GM23248 (cell line): ENCODE measurements around the gene PTCH2. TPM values are rescaled to one million over a fixed set of nuclear protein-coding genes. Genes with fewer than 3 reads are reported as not detected.
"Not testable (repeated sequence)": the region's sequence is repeated elsewhere in the genome, so short reads cannot be mapped to it uniquely, and the experiment has no call there.

Experiments
- DNase-seq: peaks from one replicate; pipeline ENCODE4 v3.0.0-alpha.2; 2015
- H2AFZ ChIP-seq: fragments of 200-600 bp; sonication (generic); 2 replicates; pipeline ENCODE4 v1.6.1; 2016; ENCODE audit warnings: antibody characterized with exemption
- H3F3A ChIP-seq: fragments of 200-600 bp; sonication (generic); 2 replicates; pipeline ENCODE4 v1.6.1; 2016; ENCODE audit warnings: mild to moderate bottlenecking, antibody characterized with exemption, mixed run types; ENCODE audit not compliant: insufficient read depth
- H3K27ac ChIP-seq: fragments of 200-600 bp; sonication (generic); 2 replicates; pipeline ENCODE4 v1.5.1; 2016; ENCODE audit warnings: mild to moderate bottlenecking
- H3K27me3 ChIP-seq: fragments of 200-600 bp; sonication (generic); replicated peaks from 2 replicates; pipeline ENCODE4 v1.6.1; 2016; ENCODE audit warnings: mild to moderate bottlenecking; ENCODE audit not compliant: insufficient read depth
- H3K36me3 ChIP-seq: fragments of 200-600 bp; sonication (generic); 2 replicates; pipeline ENCODE4 v1.6.1; 2016; ENCODE audit warnings: low read depth, mild to moderate bottlenecking
- H3K4me1 ChIP-seq: fragments of 200-600 bp; sonication (generic); 2 replicates; pipeline ENCODE4 v1.6.1; 2016; ENCODE audit warnings: mild to moderate bottlenecking; ENCODE audit not compliant: insufficient read depth
- H3K4me2 ChIP-seq: fragments of 200-600 bp; sonication (generic); one replicate; pipeline ENCODE4 v1.6.1; 2016; ENCODE audit warnings: mild to moderate bottlenecking; ENCODE audit not compliant: unreplicated experiment
- H3K4me3 ChIP-seq: fragments of 200-600 bp; sonication (generic); 2 replicates; pipeline ENCODE4 v1.5.1; 2016; ENCODE audit warnings: mild to moderate bottlenecking
- H3K79me2 ChIP-seq: fragments of 200-600 bp; sonication (generic); 2 replicates; pipeline ENCODE4 v1.6.1; 2016; ENCODE audit warnings: mild to moderate bottlenecking; ENCODE audit not compliant: insufficient read depth
- H3K9ac ChIP-seq: fragments of 200-600 bp; sonication (generic); 2 replicates; pipeline ENCODE4 v1.6.1; 2016; ENCODE audit warnings: mild to moderate bottlenecking
- H3K9me2 ChIP-seq: fragments of 200-600 bp; sonication (generic); 2 replicates; pipeline ENCODE4 v1.6.1; 2016; ENCODE audit warnings: mixed run types, mild to moderate bottlenecking, moderate library complexity; ENCODE audit not compliant: insufficient read depth
- H3K9me3 ChIP-seq: fragments of 200-600 bp; sonication (generic); one replicate; pipeline ENCODE4 v1.6.1; 2017; ENCODE audit warnings: low read depth
- H4K20me1 ChIP-seq: fragments of 200-600 bp; sonication (generic); 2 replicates; pipeline ENCODE4 v1.6.0; 2016; ENCODE audit not compliant: insufficient read depth
- EZH2 ChIP-seq: fragments of 200-600 bp; sonication (generic); IDR thresholded peaks from 2 replicates; pipeline ENCODE4 v1.6.1; 2018; ENCODE audit warnings: antibody characterized with exemption, mild to moderate bottlenecking; ENCODE audit not compliant: insufficient read depth, poor library complexity, severe bottlenecking
- EZH2phosphoT487 ChIP-seq: fragments of 200-600 bp; sonication (generic); IDR thresholded peaks from 2 replicates; pipeline ENCODE4 v1.6.1; 2018; ENCODE audit warnings: antibody characterized with exemption, moderate library complexity, mild to moderate bottlenecking, low read depth; ENCODE audit not compliant: insufficient read depth
- WGBS, 2 experiments: methylation state at CpG; one replicate each; pipeline ENCODE4 v1.1.6; 2015 to 2017; ENCODE audit warnings: low lambda C conversion rate in 2 of 2, low coverage in 1 of 2; ENCODE audit errors: missing lambda C conversion rate in 2 of 2; 5-methylcytosine and 5-hydroxymethylcytosine counted together
- in situ Hi-C: fragments of 300-500 bp; cut with MboI; formaldehyde crosslinking; loops from 2 replicates; pipeline ENCODE4 v1.15.0; 2020
- polyA plus RNA-seq: library from polyadenylated mRNA; unstranded; fragments of >200 nt; fragmentation: Nextera tagmentation; extraction: Ambion mirVana; gene quantifications from 2 replicates; pipeline ENCODE4 v1.2.1, GENCODE V29; 2016
- total RNA-seq: library from RNA; depleted of rRNA; stranded (reverse); fragments of >200 nt; shearing (Covaris generic); gene quantifications from 2 replicates; pipeline ENCODE4 v1.2.3, GENCODE V29; 2014

The PTCH2 gene
- total and polyA plus RNA-seq, 2 experiments from 2014 or later, result 0.05 to 0.11 TPM

DNA sequence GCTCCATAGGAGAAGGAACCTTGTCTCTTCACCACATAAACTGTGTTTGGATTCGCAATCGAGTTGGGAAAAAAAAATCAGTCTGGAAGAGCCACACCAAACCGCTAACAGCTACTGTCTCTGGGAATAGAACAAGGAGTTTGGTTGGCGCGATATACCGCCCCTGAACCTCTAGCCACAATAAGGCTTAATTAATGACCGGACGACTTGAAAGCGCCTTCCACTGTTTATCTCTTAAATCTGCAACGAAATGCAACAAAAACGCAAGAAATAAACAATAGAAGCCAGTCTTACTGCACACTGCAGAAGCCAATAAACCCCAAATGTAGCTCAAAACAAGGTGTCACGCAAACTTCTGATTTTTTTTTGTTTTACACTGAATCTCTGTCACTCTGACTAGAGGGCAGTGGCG lies 23.9 kb downstream of the PTCH2 start:
- Histone ChIP-seq H3K79me2 (no peaks in the 10 kb centered on the region), H4K20me1 (no peaks in the 10 kb centered on the region), H3K4me1 (peaks cover 26% of the 10 kb centered on the region), H3K9me2 (no peaks in the 10 kb centered on the region), H3K27me3 (no peaks in the 10 kb centered on the region), H3K27ac (peak overlapping the region; percentile 89), H3K9me3 (no peaks in the 10 kb centered on the region), H3K4me2 (peak overlapping the region; percentile 79), H3K4me3 (peak overlapping the region; percentile 73), H3F3A (peaks cover 53% of the 10 kb centered on the region), H3K36me3 (peaks cover 6% of the 10 kb centered on the region; the same call in 1 of the 2 replicates), H2AFZ (peak overlapping the region; percentile 10; the same call in 1 of the 2 replicates), H3K9ac (peak overlapping the region; percentile 86)
- no peak for TF ChIP-seq EZH2phosphoT487
- TF ChIP-seq EZH2, result no peak
- in situ Hi-C loops, result no loop called here
- 1 to 2% methylated on average over 13 of the region's 13 CpGs for WGBS, 2 experiments
- no peak for DNase-seq

DNA sequence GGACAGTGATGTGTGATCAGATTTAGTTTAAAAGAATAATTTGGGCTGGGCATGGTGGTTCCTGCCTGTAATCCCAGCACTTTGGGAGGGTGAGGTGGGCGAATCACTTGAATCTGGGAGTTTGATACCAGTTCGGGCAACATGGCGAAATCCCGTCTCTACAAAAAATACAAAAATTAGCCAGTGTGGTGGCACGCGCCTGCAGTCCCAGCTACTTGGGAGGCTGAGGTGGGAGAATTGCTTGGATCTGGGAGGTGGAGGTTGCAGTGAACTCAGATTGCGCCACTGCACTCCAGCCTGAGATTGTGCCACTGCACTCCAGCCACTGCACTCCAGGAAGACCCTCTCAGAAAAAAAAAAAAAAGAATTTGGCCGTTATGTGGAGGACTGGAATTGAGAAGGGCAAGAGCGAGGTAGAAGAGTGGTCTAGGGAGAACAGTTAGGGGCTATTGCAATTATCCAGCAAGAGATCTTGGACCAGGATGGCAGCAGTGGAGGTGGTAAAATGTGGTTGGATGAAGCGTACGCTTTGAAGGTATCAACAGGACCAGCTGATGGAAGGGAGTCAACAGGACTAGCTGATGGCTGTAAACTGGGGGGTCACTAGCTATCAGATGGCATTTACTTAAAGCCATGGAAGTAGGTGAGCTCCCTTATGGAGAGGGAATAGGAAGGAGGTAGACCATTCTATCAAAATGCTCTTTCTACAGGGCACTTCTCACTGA lies 25.1 kb downstream of the PTCH2 start:
- no peak for DNase-seq
- peaks cover 33% of the 10 kb centered on the region for H3K4me1 ChIP-seq
- peaks cover 56% of the 10 kb centered on the region for H3F3A ChIP-seq
- TF ChIP-seq EZH2phosphoT487 (no peak), EZH2 (no peak)
- WGBS, 2 experiments, result 94 to 97% methylated on average over 11 of the region's 11 CpGs
- H4K20me1 ChIP-seq, result no peaks in the 10 kb centered on the region
- no peaks in the 10 kb centered on the region for H3K9me2 ChIP-seq
- H2AFZ ChIP-seq, result no peak overlapping the region
- peak overlapping the region; percentile 73; the same call in 1 of the 2 replicates for H3K4me3 ChIP-seq
- peak overlapping the region; percentile 89; the same call in 1 of the 2 replicates for H3K27ac ChIP-seq
- no peaks in the 10 kb centered on the region for H3K79me2 ChIP-seq
- in situ Hi-C loops, result no loop called here
- H3K9ac ChIP-seq, result no peak overlapping the region
- H3K9me3 ChIP-seq, result no peaks in the 10 kb centered on the region
- peaks cover 6% of the 10 kb centered on the region; the same call in 1 of the 2 replicates for H3K36me3 ChIP-seq
- H3K27me3 ChIP-seq, result no peaks in the 10 kb centered on the region
- H3K4me2 ChIP-seq, result no peak overlapping the region

- Histone ChIP-seq H3K9ac (no peak overlapping the region), H3K36me3 (peaks cover 6% of the 10 kb centered on the region; the same call in 1 of the 2 replicates), H3K4me1 (peaks cover 33% of the 10 kb centered on the region), H3K79me2 (0 out of 2 replicates have a peak, but pooled peaks cover 3% of the 10 kb centered on the region), H2AFZ (no peak overlapping the region), H3K27ac (no peak overlapping the region), H3K4me2 (no peak overlapping the region), H4K20me1 (no peaks in the 10 kb centered on the region), H3K27me3 (no peaks in the 10 kb centered on the region), H3K9me3 (no peaks in the 10 kb centered on the region), H3F3A (peaks cover 56% of the 10 kb centered on the region), H3K9me2 (no peaks in the 10 kb centered on the region), H3K4me3 (no peak overlapping the region)
- no peak for DNase-seq
- in situ Hi-C loops, result no loop called here
- TF ChIP-seq EZH2, result no peak
- no peak for TF ChIP-seq EZH2phosphoT487
- 98 to 100% methylated on average over 2 of the region's 2 CpGs for WGBS, 2 experiments
Observed at GRCh38 chr1:44817307-44817706, 25.7 kb downstream of the PTCH2 start.

DNA sequence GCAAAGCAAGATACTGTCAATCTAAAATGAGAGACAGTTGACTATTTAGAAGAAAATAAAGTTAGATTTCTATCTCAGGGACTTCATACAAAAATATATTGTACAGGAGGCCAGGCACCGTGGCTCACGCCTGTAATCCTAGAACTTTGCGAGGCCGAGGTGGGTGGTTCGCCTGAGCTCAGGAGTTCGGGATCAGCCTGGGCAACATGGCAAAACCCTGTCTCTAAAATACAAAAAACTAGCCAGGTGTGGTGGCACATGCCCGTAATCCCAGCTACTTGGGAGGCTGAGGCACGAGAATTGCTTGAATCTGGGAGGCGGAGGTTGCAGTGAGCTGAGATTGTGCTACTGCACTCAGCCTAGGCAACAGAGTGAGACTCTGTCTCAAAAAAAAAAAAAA lies 27.1 kb downstream of the PTCH2 start:
- H3K9me3 ChIP-seq, H3K79me2 ChIP-seq, H2AFZ ChIP-seq, H3K4me3 ChIP-seq, in situ Hi-C loops, H3K36me3 ChIP-seq, DNase-seq, H3K4me2 ChIP-seq, H3K9me2 ChIP-seq, H3K27me3 ChIP-seq, H4K20me1 ChIP-seq: not testable (repeated sequence)
- 87 to 89% methylated on average over 9 of the region's 9 CpGs for WGBS, 2 experiments
- H3F3A ChIP-seq, result peaks cover 67% of the 10 kb centered on the region
- H3K27ac ChIP-seq, result peak overlapping the region; percentile 34
- peaks cover 45% of the 10 kb centered on the region for H3K4me1 ChIP-seq
- H3K9ac ChIP-seq, result peak overlapping the region; percentile 27; the same call in 1 of the 2 replicates
